Astrocyte of the spinal cord (primary cell): ENCODE measurements around the gene DCAKD.

Experiments used
- DNase-seq: peaks from one replicate; pipeline ENCODE4 v3.0.0; 2011; ENCODE audit warnings: low read depth, low spot score
- H3K4me3 ChIP-seq: 2 replicates; pipeline ENCODE4 v1.5.1; 2011; ENCODE audit warnings: low read depth, mild to moderate bottlenecking, low read length, moderate library complexity
- in situ Hi-C: cut with HindIII; loops from 2 replicates; pipeline ENCODE4 v1.10.0; 2017; ENCODE audit warnings: low sequenced_read_pairs
- TF ChIP-seq, protein P1 (sequence below): IDR thresholded peaks from 2 replicates; pipeline ENCODE4 v1.5.1; 2012; ENCODE audit warnings: low read depth, mild to moderate bottlenecking, low read length, inconsistent platforms

The DCAKD gene

DNA sequence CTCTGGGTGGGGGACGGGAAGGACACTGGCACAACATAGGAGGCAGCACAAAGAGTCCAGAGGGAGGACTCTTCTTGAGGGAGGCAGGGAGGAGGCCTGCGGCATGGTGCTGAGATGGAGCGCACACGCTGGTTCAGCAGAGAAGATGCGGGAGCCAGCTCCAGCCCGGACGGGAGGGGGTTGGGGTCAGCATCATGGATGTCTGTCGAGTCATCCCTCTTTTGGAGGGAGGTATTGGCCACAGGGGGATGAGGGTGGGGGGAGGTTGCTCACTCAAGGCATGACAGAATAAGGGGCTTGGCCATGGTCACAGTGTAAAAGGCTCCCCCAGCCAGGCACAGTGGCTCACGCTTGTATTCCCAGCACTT lies 19.3 kb downstream of the DCAKD start:
- no peak overlapping the region for H3K4me3 ChIP-seq
- no peak for DNase-seq
- TF ChIP-seq, protein P1, sequence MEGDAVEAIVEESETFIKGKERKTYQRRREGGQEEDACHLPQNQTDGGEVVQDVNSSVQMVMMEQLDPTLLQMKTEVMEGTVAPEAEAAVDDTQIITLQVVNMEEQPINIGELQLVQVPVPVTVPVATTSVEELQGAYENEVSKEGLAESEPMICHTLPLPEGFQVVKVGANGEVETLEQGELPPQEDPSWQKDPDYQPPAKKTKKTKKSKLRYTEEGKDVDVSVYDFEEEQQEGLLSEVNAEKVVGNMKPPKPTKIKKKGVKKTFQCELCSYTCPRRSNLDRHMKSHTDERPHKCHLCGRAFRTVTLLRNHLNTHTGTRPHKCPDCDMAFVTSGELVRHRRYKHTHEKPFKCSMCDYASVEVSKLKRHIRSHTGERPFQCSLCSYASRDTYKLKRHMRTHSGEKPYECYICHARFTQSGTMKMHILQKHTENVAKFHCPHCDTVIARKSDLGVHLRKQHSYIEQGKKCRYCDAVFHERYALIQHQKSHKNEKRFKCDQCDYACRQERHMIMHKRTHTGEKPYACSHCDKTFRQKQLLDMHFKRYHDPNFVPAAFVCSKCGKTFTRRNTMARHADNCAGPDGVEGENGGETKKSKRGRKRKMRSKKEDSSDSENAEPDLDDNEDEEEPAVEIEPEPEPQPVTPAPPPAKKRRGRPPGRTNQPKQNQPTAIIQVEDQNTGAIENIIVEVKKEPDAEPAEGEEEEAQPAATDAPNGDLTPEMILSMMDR: no peak
- in situ Hi-C loops: no loop called here

DNA sequence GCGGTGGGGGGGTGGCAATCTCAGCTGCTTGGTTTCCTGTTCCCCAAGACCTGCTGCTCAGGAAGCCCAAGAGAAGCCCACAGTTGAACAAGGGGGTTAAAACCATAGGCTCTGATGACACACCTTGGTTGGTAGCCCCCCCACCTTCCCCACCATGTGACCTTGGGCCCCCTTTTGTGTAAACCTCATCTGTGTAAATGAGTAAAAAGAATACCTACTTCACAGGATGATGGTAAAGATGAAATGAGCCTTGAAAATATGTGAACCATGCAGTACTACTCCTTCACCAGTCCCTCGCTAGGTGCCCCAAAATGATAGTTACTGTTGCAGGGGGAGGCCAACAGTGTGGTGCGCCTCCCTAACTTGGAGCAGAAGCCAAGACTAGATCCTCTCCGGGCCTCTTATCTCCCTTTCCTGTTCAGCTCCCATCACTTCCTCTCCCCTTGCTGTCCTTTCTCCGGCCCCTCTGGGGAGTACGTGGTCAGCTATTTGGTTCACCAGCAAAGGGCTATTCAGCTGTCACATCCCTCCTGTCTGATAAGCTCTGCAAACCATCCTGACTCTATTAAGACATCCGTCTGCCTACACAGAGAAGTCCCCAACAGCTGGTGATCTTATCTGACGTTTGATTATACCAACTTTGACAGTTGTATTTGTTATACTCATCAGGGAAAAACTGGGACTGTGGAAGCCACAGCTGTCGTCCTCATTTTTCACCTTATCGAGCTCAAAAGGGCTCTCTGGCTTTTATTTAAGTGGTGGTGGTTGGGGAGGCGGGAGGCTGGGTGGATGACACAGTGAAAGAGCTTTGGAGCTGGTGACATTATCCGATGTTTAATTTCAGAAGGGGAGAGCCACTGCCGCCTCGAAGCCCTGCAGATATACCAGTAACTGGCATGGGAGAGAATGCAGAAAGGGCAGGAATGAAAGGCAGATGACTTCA lies 19.9 kb downstream of the DCAKD start:
- H3K4me3 ChIP-seq: no peak overlapping the region
- DNase-seq: no peak
- TF ChIP-seq, protein P1: no peak
- in situ Hi-C loops: no loop called here

DNA sequence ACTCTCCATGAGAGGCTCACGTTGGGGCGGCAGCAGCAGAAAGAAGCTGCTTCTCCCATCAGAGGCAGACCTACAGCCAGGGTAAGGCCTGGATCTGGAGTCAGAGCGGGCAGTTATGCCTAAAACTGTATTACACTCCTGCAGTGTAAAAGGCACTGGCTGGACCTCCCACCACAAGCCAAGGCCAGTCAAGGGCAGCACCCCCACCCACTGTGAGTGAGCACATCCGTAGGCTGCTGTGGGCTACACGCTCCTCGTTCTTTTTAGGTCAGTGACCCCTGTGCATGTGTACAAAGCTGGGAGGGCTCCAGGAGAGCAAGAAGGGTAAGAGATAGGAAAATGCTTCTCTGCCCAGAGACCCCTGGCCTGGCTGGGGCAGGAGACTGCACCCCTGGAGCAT lies 20.7 kb downstream of the DCAKD start:
- in situ Hi-C loops: no loop called here
- DNase-seq: no peak
- H3K4me3 ChIP-seq: no peak overlapping the region
- TF ChIP-seq, protein P1: no peak

DNA sequence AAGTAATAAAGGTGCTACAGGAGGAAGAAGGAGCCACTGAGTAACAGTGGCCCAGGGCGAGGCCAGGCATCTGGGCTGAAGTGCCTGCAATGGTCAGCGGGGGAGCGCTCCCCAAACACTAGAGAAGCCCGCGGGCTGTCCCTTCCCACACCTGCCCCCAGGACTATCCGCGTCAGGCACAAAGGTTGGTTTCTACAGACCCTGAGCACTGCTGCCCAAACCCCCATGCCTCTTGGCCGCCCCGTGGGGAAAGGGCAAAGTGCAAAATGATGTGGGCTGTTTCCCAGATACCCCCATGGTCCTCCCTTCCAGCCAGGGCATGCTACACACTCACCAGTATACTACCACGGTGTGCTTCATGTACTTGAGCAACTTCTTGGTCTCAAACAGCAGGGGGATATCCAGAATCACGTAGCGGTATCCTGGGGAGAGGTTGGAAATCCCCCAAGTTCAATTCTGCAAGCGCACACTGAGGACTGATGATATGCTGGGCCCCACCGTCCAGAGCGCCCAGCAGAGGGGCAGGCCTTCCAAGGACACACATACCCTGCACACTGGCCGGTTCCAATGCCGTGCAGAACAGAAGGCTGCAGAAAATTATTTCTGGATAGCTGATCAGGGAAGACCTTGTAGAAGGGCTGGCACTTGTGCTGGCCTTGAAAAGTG lies 21.5 kb downstream of the DCAKD start:
- in situ Hi-C loops: no loop called here
- TF ChIP-seq, protein P1: no peak
- H3K4me3 ChIP-seq: no peak overlapping the region
- DNase-seq: no peak

DNA sequence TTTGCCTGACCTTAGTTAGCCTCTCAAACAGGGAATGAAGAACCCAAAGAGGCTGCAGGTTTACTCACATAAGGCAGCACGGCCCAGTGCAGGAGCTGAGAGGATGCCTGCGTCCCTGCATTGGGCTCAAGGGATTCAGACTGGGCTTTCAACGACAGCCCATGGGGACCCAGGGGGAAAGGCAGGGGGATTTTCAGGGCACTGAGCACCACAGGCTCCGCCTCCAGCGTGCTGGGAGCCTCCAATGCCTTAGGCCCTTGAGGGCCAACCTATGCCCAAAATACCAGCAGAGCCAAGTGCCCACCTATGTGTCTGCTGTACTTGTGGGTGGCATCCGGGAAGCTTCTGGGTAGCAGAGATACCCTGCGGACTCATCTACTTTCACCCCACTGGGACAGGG lies 22.3 kb downstream of the DCAKD start:
- TF ChIP-seq, protein P1: no peak
- H3K4me3 ChIP-seq: no peak overlapping the region
- no peak for DNase-seq
- in situ Hi-C loops: no loop called here

DNA sequence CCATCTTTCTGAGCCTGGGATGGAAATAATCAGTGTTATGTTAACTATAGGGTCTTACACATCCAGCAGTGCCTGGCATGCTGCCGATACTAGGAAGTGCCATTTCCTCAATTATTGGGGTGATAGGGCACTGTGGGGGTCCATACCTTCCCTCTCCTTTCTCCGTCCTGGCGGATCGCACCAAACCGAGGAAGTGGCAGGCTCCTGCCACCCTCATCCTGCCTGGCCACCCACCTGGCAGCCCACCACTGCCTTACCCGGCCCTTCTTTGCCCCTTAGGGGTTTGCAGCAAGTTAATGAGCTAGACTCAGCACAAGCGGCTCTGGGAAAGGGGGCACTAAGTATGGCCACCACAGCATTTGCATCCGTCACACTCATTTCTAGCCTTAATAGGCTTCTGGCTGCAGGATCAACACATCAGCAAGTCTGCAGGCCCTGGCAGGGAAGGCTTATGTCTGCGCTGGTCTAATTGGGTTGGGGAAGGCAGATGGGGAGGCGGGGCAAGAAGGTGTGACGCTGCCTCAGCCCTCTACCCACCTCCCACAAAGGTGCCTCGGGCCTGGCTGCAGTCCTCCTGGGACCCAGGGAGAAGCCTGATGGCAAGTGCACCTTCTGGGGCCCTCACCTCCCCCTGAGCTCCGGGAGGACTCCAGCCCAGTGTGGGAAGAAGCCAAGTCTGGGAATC lies 28.6 kb downstream of the DCAKD start:
- DNase-seq: no peak

More for the DNA sequence above, 28.6 kb downstream of the DCAKD start:
- no peak overlapping the region for H3K4me3 ChIP-seq
- TF ChIP-seq, protein P1: no peak
- in situ Hi-C loops: no loop called here
